ENCODE results near the gene MAD1L1.

MAD1L1 gene

DNA sequence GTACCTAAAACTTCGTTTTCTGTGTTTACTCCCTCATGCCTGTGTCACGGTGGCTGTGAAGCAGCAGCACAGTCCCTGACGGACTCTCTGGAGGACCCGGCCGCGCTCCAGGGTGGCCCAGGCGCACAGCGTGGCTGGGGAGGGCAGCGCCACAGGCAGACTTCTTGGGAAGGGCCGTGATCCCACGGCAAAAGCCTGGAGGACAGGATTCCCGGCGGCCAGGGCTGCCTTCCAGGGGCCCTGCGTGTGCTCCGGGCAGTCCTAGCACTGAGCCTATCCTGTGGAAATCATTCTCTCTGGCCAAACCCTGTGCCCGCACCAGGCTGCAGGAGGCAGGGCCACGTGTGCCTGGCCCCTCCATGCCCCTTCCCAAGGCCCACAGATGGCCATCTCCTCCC, 244.2 kb downstream of the MAD1L1 start:
- 98% methylated on average over 13 of the region's 17 CpGs for WGBS (ENCODE audit: insufficient coverage)
- no peak for DNase-seq
- CTCF ChIA-PET, result no interaction called here
- no peaks in the 10 kb centered on the region for H3K4me1 ChIP-seq (ENCODE audit: control extremely low read depth in 1 of 4, control insufficient read depth in 4 of 4, insufficient read depth in 4 of 4, low read length in 3 of 4)
- no peak overlapping the region for H3K4me3 ChIP-seq (ENCODE audit: control insufficient read depth in 1 of 7, extremely low read depth in 1 of 7, insufficient read depth in 4 of 7, low read depth in 2 of 7, low read length in 6 of 7)
- POLR2A ChIA-PET, result no interaction called here
- no peaks in the 10 kb centered on the region for H3K9me3 ChIP-seq (ENCODE audit: control extremely low read depth in 1 of 5, control insufficient read depth in 4 of 5, insufficient read depth in 2 of 5, low read depth in 1 of 5, low read length in 4 of 5)
- peaks cover 0 to 5% (median 2%) of the 10 kb centered on the region in 4 experiments for H3K36me3 ChIP-seq (ENCODE audit: control insufficient read depth in 4 of 4, insufficient read depth in 4 of 4, low read length in 3 of 4)
- H3K27me3 ChIP-seq (replicated peaks in 2 of 5; ENCODE audit: control insufficient read depth in 4 of 5, insufficient read depth in 5 of 5, low read length in 4 of 5), result no peaks in the 10 kb centered on the region
- no peak overlapping the region for H3K27ac ChIP-seq (ENCODE audit: insufficient read depth in 1 of 2, low read depth in 1 of 2, low read length in 2 of 2, poor library complexity in 1 of 2, severe bottlenecking in 2 of 2)

DNA sequence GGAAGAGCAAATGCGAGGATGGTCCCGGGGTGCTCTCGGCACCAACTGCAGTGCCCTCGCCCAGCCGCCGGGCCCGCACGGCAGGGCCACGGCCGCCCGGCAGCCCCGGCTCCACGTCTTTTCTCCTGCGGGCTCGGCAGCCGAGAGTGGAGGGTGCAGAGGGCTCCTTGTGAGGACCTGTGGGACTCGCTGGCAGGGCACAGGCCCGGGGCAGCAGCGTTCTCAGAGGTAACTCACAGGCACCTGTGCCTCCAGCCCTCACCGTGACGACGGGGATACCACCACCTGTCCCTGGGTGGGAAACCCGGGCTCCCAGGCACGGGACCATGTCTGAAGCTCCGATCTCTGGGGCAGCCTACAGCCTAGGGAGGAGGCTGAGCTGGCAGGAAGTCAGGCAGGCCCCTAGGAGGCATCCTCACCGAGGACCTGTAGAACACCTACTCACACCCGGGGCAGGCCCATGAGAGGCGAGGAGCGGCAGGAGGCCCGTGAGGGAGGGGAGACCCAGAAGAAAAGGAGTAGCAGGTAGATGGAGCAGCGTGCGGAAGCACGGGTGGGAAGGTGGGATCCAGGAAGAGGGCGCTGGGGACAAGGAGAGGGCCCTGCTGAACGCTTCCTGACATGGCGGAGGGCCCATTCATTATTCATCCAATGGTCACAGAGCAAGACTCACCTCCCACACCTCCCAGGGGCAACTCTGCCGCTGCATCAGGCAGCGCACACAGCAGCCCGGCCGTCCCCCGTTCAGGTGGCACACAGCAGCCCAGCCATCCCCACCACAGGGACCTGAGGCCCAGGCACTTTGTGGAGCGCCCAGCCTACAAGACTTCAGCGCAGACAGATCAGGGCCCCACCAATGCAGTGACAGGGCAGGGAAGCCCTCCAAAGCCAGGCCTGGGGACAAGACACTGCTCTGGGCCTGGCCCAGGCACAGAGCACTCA, 244.9 kb downstream of the MAD1L1 start:
- H3K27me3 ChIP-seq (replicated peaks in 2 of 5; ENCODE audit: control insufficient read depth in 4 of 5, insufficient read depth in 5 of 5, low read length in 4 of 5), result no peaks in the 10 kb centered on the region
- H3K4me1 ChIP-seq (ENCODE audit: control extremely low read depth in 1 of 4, control insufficient read depth in 4 of 4, insufficient read depth in 4 of 4, low read length in 3 of 4), result no peaks in the 10 kb centered on the region
- H3K9me3 ChIP-seq (ENCODE audit: control extremely low read depth in 1 of 5, control insufficient read depth in 4 of 5, insufficient read depth in 2 of 5, low read depth in 1 of 5, low read length in 4 of 5), result no peaks in the 10 kb centered on the region
- 99% methylated on average over 32 of the region's 43 CpGs for WGBS (ENCODE audit: insufficient coverage)
- H3K36me3 ChIP-seq (ENCODE audit: control insufficient read depth in 4 of 4, insufficient read depth in 4 of 4, low read length in 3 of 4), result peaks cover 0 to 5% (median 2%) of the 10 kb centered on the region in 4 experiments
- H3K27ac ChIP-seq (ENCODE audit: insufficient read depth in 1 of 2, low read depth in 1 of 2, low read length in 2 of 2, poor library complexity in 1 of 2, severe bottlenecking in 2 of 2), result no peak overlapping the region
- no peak overlapping the region for H3K4me3 ChIP-seq (ENCODE audit: control insufficient read depth in 1 of 7, extremely low read depth in 1 of 7, insufficient read depth in 4 of 7, low read depth in 2 of 7, low read length in 6 of 7)
- DNase-seq, result no peak
- ChIA-PET POLR2A (no interaction called here), CTCF (no interaction called here)

DNA sequence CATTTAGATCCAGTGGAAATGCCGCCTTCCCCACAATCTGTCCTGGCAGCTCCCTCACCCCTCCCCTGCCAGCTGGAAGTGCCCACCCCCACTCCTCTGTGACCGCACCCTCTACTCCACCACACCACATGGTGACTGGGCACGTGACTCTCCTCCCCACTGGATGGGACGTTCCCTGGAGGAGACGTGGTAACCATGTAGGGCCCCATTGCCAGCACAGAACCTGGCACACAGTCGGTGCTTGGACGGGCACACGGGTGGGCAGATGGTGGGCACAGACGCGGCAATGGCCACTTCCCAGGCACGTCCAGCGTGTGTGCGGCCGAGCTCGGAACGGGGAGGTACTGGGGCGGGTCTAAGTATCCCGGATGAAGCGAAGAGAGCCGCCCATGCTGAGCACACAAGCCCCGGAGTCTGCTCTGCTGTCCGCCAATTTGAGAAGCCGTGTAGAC, 245.6 kb downstream of the MAD1L1 start:
- no peak overlapping the region for H3K4me3 ChIP-seq (ENCODE audit: control insufficient read depth in 1 of 7, extremely low read depth in 1 of 7, insufficient read depth in 4 of 7, low read depth in 2 of 7, low read length in 6 of 7)
- H3K27ac ChIP-seq (ENCODE audit: insufficient read depth in 1 of 2, low read depth in 1 of 2, low read length in 2 of 2, poor library complexity in 1 of 2, severe bottlenecking in 2 of 2), result no peak overlapping the region
- no peaks in the 10 kb centered on the region for H3K27me3 ChIP-seq (replicated peaks in 2 of 5; ENCODE audit: control insufficient read depth in 4 of 5, insufficient read depth in 5 of 5, low read length in 4 of 5)
- peaks cover 0 to 5% (median 2%) of the 10 kb centered on the region in 4 experiments for H3K36me3 ChIP-seq (ENCODE audit: control insufficient read depth in 4 of 4, insufficient read depth in 4 of 4, low read length in 3 of 4)
- DNase-seq, result no peak
- H3K4me1 ChIP-seq (ENCODE audit: control extremely low read depth in 1 of 4, control insufficient read depth in 4 of 4, insufficient read depth in 4 of 4, low read length in 3 of 4), result no peaks in the 10 kb centered on the region
- POLR2A ChIA-PET, result no interaction called here
- CTCF ChIA-PET, result no interaction called here
- H3K9me3 ChIP-seq (ENCODE audit: control extremely low read depth in 1 of 5, control insufficient read depth in 4 of 5, insufficient read depth in 2 of 5, low read depth in 1 of 5, low read length in 4 of 5), result no peaks in the 10 kb centered on the region
- 98% methylated on average over 19 of the region's 23 CpGs for WGBS (ENCODE audit: insufficient coverage)

DNA sequence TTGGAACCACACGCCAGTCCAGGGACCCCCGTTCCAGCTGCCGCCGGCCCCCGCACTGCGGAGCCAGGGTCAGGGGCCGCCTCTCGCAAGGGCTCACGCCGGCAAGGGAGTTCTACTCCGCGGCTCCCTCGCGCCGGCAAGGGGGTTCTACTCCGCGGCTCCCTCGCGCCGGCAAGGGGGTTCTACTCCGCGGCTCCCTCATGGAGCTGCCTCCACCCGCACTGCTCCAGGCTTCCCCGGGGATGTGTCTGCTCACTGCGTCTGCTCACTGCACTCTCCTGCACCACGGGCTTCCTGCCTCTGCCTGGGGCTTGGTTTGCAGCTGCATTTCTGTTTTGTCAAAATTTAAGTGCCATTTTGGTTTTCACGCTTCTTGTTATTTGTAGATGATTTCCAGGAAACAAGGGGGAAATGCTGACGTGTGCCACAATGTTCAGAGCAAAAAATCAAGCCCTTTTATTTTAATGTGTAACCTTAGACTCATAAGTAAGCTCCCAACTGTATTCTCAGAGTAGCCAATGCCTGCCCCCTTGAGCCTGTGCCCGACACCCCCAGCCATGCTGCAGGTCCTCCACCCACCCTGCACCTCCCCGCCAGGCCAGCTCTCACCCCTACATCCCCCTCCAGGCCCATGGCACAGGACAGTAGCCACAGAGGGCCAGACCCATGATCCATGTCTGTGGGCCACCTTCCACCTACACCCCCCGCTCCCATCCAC, 246.2 kb downstream of the MAD1L1 start:
- no peak for DNase-seq
- Histone ChIP-seq H3K4me3 (ENCODE audit: control insufficient read depth in 1 of 7, extremely low read depth in 1 of 7, insufficient read depth in 4 of 7, low read depth in 2 of 7, low read length in 6 of 7) (no peak overlapping the region), H3K9me3 (ENCODE audit: control extremely low read depth in 1 of 5, control insufficient read depth in 4 of 5, insufficient read depth in 2 of 5, low read depth in 1 of 5, low read length in 4 of 5) (no peaks in the 10 kb centered on the region), H3K36me3 (ENCODE audit: control insufficient read depth in 4 of 4, insufficient read depth in 4 of 4, low read length in 3 of 4) (peaks cover 0 to 5% (median 2%) of the 10 kb centered on the region in 4 experiments), H3K4me1 (ENCODE audit: control extremely low read depth in 1 of 4, control insufficient read depth in 4 of 4, insufficient read depth in 4 of 4, low read length in 3 of 4) (no peaks in the 10 kb centered on the region), H3K27ac (ENCODE audit: insufficient read depth in 1 of 2, low read depth in 1 of 2, low read length in 2 of 2, poor library complexity in 1 of 2, severe bottlenecking in 2 of 2) (no peak overlapping the region), H3K27me3 (replicated peaks in 2 of 5; ENCODE audit: control insufficient read depth in 4 of 5, insufficient read depth in 5 of 5, low read length in 4 of 5) (no peaks in the 10 kb centered on the region)
- ChIA-PET CTCF (no interaction called here), POLR2A (no interaction called here)
- 95% methylated on average over 28 of the region's 31 CpGs for whole genome bisulfite sequencing (ENCODE audit: insufficient coverage)

DNA sequence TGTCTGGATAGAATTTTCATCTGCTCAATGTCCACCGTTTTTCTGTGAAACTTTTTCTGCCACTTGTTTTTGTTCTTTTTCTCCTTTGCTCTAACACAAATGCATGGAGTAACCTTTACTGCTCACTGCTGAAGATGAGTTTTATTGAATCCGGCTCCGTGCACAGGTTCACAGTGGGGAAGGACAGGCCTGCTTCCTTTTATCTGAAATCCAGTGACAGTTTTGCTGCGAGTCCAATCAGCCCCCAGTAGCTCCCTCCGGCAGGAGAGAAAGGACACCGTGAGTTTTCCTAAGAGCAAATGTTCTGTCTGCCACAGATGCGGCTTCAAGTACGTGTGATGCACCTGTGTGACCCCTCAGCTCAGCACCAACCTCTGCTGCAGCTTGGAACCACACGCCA, 246.8 kb downstream of the MAD1L1 start:
- no peaks in the 10 kb centered on the region for H3K9me3 ChIP-seq (ENCODE audit: control extremely low read depth in 1 of 5, control insufficient read depth in 4 of 5, insufficient read depth in 2 of 5, low read depth in 1 of 5, low read length in 4 of 5)
- H3K27me3 ChIP-seq (replicated peaks in 2 of 5; ENCODE audit: control insufficient read depth in 4 of 5, insufficient read depth in 5 of 5, low read length in 4 of 5), result no peaks in the 10 kb centered on the region
- no peak for DNase-seq
- no peaks in the 10 kb centered on the region for H3K4me1 ChIP-seq (ENCODE audit: control extremely low read depth in 1 of 4, control insufficient read depth in 4 of 4, insufficient read depth in 4 of 4, low read length in 3 of 4)
- WGBS (ENCODE audit: insufficient coverage), result 97% methylated on average over 9 of the region's 9 CpGs
- ChIA-PET POLR2A (no interaction called here), CTCF (no interaction called here)
- peaks cover 0 to 5% (median 2%) of the 10 kb centered on the region in 4 experiments for H3K36me3 ChIP-seq (ENCODE audit: control insufficient read depth in 4 of 4, insufficient read depth in 4 of 4, low read length in 3 of 4)
- H3K27ac ChIP-seq (ENCODE audit: insufficient read depth in 1 of 2, low read depth in 1 of 2, low read length in 2 of 2, poor library complexity in 1 of 2, severe bottlenecking in 2 of 2), result no peak overlapping the region
- H3K4me3 ChIP-seq (ENCODE audit: control insufficient read depth in 1 of 7, extremely low read depth in 1 of 7, insufficient read depth in 4 of 7, low read depth in 2 of 7, low read length in 6 of 7), result no peak overlapping the region

DNA sequence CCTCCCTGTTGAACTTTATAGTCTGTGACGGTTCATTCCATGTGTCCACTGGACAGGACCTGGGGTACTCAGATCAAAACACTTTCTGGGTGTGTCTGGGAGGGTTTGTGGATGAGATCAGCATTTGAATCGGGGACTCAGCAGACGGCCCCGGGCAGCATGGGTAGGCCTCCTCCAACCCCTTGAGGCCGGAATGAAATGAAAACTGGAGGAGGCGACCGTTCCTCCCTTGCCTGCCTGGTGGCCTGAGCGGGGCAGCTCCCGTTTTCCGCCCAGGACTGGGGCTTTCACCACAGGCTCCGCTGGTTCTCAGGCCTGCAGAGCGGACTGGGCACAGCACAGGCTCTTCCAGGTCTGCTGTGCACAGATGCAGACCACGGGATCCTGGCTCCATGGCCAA, 247.7 kb downstream of the MAD1L1 start:
- peaks cover 0 to 8% (median 2%) of the 10 kb centered on the region in 4 experiments for H3K36me3 ChIP-seq (ENCODE audit: control insufficient read depth in 4 of 4, insufficient read depth in 4 of 4, low read length in 3 of 4)
- DNase-seq, result no peak
- CTCF ChIA-PET, result no interaction called here
- no peak overlapping the region for H3K4me3 ChIP-seq (ENCODE audit: control insufficient read depth in 1 of 7, extremely low read depth in 1 of 7, insufficient read depth in 4 of 7, low read depth in 2 of 7, low read length in 6 of 7)
- POLR2A ChIA-PET, result no interaction called here
- H3K4me1 ChIP-seq (ENCODE audit: control extremely low read depth in 1 of 4, control insufficient read depth in 4 of 4, insufficient read depth in 4 of 4, low read length in 3 of 4), result no peaks in the 10 kb centered on the region
- no peaks in the 10 kb centered on the region for H3K27me3 ChIP-seq (replicated peaks in 2 of 5; ENCODE audit: control insufficient read depth in 4 of 5, insufficient read depth in 5 of 5, low read length in 4 of 5)
- no peak overlapping the region for H3K27ac ChIP-seq (ENCODE audit: insufficient read depth in 1 of 2, low read depth in 1 of 2, low read length in 2 of 2, poor library complexity in 1 of 2, severe bottlenecking in 2 of 2)
- 98% methylated on average over 13 of the region's 13 CpGs for WGBS (ENCODE audit: insufficient coverage)
- H3K9me3 ChIP-seq (ENCODE audit: control extremely low read depth in 1 of 5, control insufficient read depth in 4 of 5, insufficient read depth in 2 of 5, low read depth in 1 of 5, low read length in 4 of 5), result no peaks in the 10 kb centered on the region

DNA sequence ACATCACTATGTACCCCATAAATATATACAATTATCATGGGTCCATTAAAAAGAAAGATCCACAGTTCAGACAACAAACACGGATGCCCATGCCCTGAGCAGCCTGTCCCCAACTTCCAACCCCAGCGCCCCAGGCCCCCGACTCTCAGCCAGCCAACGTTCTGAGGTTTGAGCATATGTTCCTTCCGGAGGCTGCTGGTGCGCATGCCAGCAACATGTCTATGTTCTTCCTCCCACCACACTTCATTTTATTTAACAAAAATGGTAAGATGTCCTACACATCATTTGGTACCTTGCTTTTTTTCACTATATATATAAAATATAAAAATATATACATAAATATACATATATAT, 250.9 kb downstream of the MAD1L1 start:
- WGBS (ENCODE audit: insufficient coverage), result 89% methylated on average over 4 of the region's 6 CpGs
- DNase-seq, result no peak
- CTCF ChIA-PET, result no interaction called here
- Histone ChIP-seq H3K27me3 (replicated peaks in 2 of 5; ENCODE audit: control insufficient read depth in 4 of 5, insufficient read depth in 5 of 5, low read length in 4 of 5) (no peaks in the 10 kb centered on the region), H3K36me3 (ENCODE audit: control insufficient read depth in 4 of 4, insufficient read depth in 4 of 4, low read length in 3 of 4) (peaks cover 0 to 30% (median 11%) of the 10 kb centered on the region in 4 experiments), H3K4me1 (ENCODE audit: control extremely low read depth in 1 of 4, control insufficient read depth in 4 of 4, insufficient read depth in 4 of 4, low read length in 3 of 4) (no peaks in the 10 kb centered on the region), H3K27ac (ENCODE audit: insufficient read depth in 1 of 2, low read depth in 1 of 2, low read length in 2 of 2, poor library complexity in 1 of 2, severe bottlenecking in 2 of 2) (no peak overlapping the region), H3K4me3 (ENCODE audit: control insufficient read depth in 1 of 7, extremely low read depth in 1 of 7, insufficient read depth in 4 of 7, low read depth in 2 of 7, low read length in 6 of 7) (no peak overlapping the region), H3K9me3 (ENCODE audit: control extremely low read depth in 1 of 5, control insufficient read depth in 4 of 5, insufficient read depth in 2 of 5, low read depth in 1 of 5, low read length in 4 of 5) (peaks cover 0 to 4% (median 0%) of the 10 kb centered on the region in 5 experiments)
- POLR2A ChIA-PET, result no interaction called here

Measured in common myeloid progenitor, CD34-positive (primary cell).